NCI-H1930 (cell line): Measurements from ENCODE around the gene HES6.
"Not testable (repeated sequence)": the region's sequence is repeated elsewhere in the genome, so short reads cannot be mapped to it uniquely, and the experiment has no call there.

Experiments
- DNase-seq, 2 experiments: peaks; one replicate each; lab custom pipeline; 2025; lab: John Stamatoyannopoulos, UW

HES6 gene

GRCh38 chr2:238272156-238272555 is 32.3 kb upstream of the HES6 start:
- DNase-seq: no peak

DNA sequence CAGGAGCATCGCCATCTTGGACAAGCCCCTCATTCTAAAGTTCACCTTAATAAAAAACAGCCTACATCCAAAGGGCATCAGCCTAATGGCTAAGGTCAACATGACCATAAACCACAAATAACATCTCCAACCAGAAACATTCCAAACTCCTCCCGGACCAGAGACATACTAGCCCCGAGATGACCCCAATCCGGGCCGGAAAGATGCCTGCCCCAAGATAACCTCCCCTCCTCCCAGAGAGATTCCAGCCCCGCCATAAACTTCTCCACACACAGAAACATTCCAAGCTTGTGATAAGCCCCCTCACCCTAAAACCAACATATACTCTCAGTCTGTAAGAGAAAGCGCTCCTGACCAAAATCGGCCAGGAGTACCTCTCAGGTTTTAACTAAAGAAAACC is 31.8 kb upstream of the HES6 start:
- not testable (repeated sequence) for DNase-seq

DNA sequence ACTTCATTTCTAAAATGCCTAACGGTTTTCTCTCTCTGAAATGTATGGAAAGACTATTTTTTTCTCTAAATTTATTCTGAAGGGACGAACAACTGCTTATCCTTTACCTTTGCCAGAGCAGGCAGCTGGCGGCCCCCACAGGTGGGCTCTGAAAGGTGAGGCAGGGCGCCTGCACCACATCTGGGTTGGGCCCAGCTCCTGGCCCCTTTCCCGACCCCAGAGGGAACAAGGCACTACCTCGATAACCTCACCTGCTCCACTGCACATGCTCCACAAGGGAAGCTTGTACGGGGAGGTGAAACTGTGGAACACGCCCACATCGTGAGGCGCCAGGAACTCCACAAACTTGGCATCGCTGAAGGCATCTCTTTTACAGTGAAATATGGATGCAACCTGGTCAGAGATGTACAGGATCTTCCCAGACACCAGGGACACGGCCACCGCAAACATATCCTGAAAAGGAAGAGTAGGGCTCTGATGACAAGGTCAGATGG is 31.3 kb upstream of the HES6 start:
- DNase-seq: no peak

DNA sequence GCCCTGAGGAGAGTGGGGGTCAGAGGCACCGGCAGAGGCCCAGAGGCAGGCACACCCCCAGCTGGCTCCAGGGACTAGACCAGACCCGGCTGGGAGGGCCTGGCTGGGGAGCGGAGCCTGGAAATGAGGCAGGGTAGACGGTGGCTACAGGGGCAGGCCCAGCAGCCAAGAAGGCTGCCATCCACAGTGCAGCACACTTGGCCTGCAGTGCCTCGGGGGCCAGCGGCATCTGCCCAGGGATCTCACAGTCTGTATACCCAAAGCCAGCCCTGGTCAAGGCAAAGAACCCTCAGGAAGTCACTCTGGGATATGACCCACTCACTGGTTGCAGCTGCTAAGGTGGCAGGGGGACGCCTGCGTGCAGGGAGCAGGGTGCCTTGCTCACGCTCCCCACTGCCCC is 30.8 kb upstream of the HES6 start:
- no peak for DNase-seq

GRCh38 chr2:238269741-238270140 is 29.9 kb upstream of the HES6 start:
- DNase-seq: no peak

DNA sequence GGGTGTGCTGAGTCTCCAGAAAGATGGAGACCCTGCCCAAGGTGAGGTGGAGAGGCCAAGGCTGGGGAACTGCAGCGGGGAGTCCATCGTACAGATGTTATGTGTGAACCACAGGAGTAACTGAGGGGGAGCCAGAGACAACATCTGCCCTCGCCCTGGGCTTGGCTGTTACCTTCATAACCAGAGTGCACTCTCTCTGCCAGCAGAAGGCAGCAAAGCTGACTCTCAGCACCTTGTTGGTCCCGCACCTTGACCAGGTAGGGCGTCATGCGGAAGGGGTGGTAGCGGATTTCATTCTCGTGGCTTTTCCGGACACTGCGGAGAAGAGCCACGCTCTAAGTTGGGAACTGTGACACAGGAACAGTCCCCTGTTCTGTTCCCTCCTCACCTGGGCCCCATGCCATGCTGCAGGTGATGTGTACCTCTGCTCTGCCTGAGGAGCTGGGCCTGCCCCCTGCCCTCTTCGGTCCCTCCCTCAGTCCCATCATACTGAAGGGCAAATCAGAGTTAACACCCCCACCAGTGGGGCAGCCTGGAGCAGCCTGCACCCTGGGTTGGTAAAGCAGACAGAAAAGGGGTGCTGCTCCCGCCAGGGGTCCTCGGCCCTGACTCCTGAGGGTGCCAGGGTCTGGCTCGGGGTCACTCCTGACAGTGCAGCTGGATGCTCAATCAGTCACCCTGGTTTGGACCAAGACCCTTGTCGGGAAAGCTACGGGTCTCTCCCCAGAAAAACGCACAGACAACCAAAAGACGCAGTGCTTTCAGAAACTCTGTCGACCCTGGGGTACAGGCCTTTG is 28.2 kb upstream of the HES6 start:
- DNase-seq: no peak

- no peak for DNase-seq
These were observed 27.5 kb upstream of the HES6 start for GRCh38 chr2:238267341-238267710.

DNA sequence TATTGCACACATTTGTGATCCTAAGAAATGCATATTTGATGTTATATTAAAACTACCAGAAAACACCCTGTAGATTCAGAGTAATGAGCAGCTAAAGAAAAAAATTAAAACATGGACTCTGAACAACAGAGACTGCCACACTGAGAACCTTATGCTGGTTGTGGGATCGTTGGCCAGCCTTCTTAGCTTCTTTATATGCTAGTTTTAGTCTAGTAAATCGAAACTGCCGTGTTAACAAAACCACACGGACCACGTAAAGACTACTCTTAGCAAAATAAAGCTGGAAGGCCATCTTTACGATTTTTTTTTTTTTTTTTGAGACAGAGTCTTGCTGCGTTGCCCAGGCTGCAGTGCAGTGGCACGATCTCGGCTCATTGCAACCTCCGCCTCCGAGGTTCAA is 25.8 kb upstream of the HES6 start:
- no peak for DNase-seq

GRCh38 chr2:238264072-238264460 is 24.2 kb upstream of the HES6 start:
- DNase-seq: no peak

GRCh38 chr2:238263204-238264071 is 23.6 kb upstream of the HES6 start:
- DNase-seq: peak; percentile 21 to 66

- DNase-seq: no peak
These were observed 22.8 kb upstream of the HES6 start for GRCh38 chr2:238262496-238263122.

- DNase-seq: no peak
These were observed 22.0 kb upstream of the HES6 start for GRCh38 chr2:238261718-238262375.

DNA sequence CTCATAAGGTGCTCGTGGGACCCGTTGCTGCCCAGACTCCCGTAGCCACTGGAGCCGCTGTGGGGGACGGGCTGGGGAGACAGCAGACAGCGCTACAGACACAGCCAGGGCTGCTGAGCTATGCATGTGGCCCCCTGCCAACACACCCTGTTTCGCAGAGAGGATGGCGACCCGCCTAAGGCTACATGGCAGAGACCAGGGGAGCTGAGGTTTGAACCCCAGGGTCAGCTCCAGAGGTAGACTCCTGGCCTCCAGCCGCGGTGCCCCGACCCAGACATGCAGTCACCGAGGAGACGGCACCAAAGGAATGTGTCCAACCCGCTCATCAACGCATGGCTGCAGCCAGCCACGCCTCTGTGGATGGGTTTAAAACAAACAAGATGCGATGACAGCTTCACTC is 21.0 kb upstream of the HES6 start:
- DNase-seq: no peak

GRCh38 chr2:238259061-238260020 is 19.5 kb upstream of the HES6 start:
- no peak for DNase-seq

GRCh38 chr2:238257786-238258700 is 18.2 kb upstream of the HES6 start:
- DNase-seq: no peak

DNA sequence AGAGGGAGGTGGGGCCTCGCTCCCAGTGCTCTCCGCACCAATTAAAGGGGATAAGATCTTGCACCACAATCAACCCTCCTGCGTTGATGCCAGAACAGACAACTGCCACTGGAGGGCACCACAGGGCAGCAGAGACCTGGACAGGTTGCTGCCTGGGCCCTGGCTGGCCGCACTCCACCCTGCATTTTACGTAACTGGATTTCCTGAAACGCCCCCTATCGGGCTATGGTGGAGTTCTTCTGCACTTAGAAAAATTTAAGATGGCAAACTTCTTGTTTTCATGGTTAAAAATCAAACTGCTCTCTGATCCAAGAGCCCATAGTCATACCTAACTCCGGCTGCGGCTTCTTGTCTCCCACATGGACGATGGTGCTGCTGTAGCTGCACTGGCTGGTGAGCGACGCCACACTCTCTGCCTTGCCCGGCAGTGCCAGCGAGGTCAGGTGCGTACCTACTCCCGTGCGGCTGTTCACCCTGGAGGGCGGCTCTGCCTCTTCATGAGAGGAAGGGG is 16.8 kb upstream of the HES6 start:
- peak; percentile 81 to 85 for DNase-seq

DNA sequence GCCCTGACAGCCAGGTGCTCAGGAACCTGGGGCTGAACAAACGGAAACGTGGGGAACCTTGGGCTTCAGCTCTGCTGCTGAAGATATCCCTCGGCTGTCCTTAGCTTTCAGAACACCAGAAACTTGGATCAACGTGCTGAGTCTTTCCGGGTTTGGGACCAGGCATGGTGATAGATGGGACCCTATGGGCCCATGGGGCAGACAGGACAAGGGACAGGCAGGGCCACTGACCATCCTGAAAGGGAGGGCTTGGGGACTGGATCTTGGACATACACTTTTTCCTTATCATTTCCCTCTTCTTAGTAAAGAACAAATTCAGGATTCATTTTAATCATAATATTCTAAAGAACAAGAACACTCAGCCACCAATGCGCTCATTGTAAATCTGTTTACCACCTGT is 16.3 kb upstream of the HES6 start:
- DNase-seq: no peak

DNA sequence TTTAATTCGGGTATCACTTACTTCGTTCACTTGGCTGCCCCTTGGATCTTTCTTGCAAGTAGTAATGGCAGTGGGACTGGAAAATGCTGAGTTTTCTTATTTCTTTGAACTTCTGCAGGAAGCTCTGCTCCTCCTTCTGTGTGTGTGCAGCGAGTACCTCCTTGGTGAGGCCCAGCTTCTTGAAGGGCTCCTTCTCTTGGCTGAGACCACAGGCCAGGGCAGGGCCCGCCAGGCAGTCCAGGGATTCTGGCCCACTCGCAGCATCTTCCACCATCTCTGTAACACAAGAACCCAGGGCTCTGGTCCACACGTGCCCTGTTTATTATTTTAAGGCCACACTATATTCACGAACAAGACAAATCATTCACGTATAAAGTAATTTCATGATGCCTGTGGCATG is 15.8 kb upstream of the HES6 start:
- DNase-seq: no peak

DNA sequence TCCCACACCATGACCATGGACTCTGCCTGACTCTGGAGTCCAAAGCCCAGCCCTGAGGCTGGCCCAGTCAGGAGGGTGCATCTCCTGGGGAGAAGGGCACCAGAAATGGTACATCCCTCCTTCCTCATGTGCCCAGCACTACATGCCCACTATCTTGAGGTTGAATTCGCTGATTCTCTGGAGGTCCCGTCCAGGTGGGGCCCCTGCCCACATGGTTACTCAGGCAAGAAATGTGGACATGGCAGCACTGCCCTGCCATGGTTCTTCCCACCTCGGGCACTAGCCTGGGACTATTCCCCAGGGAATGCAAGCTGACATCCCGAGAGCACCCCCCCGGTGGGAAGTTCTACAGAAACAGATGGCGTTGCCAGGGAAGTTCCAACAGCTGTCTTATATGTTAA is 15.3 kb upstream of the HES6 start:
- no peak for DNase-seq
